ENCODE measurements around the gene MRO. TPM values are rescaled to one million over a fixed set of nuclear protein-coding genes. Genes with fewer than 3 reads are reported as not detected.

Gene MRO
- total RNA-seq, 1 donor from 2014 or later, result 0.18 TPM

GRCh38 chr18:50850307-50851065, 30.7 kb upstream of the MRO start:
- no peak for TF ChIP-seq EZH2 (IDR thresholded peaks at IDR 0.05; ENCODE audit: insufficient read depth, low read length)
- TF ChIP-seq CTCF (IDR thresholded peaks at IDR 0.05; ENCODE audit: insufficient read depth, low read depth, low read length), result no peak
- no peak overlapping the region for H3K4me3 Mint-ChIP-seq (ENCODE audit: unreplicated experiment)
- H4K20me1 ChIP-seq (ENCODE audit: insufficient read depth, low read length), result no peaks in the 10 kb centered on the region

GRCh38 chr18:50849419-50849821, 29.6 kb upstream of the MRO start:
- Mint-ChIP-seq H3K4me3 (ENCODE audit: unreplicated experiment) (no peak overlapping the region), H3K27ac (ENCODE audit: unreplicated experiment) (peak overlapping the region; percentile 64), H3K27me3 (ENCODE audit: low read depth, unreplicated experiment) (no peaks in the 10 kb centered on the region), H3K4me1 (ENCODE audit: low read depth, unreplicated experiment) (peaks cover 24% of the 10 kb centered on the region), H3K9me3 (ENCODE audit: unreplicated experiment) (no peaks in the 10 kb centered on the region), H3K36me3 (ENCODE audit: low read depth, unreplicated experiment) (no peaks in the 10 kb centered on the region)
- no peak overlapping the region for H3K4me2 ChIP-seq (ENCODE audit: low read length)
- no peaks in the 10 kb centered on the region for H3K79me2 ChIP-seq (ENCODE audit: insufficient read depth, low read length)
- no peaks in the 10 kb centered on the region for H3K27me3 ChIP-seq (ENCODE audit: insufficient read depth, low read length)
- no peaks in the 10 kb centered on the region for H3K9me3 ChIP-seq (ENCODE audit: insufficient read depth, low read depth, low read length)
- H3K4me1 ChIP-seq (ENCODE audit: insufficient read depth, low read length), result peaks cover 11% of the 10 kb centered on the region
- no peak overlapping the region for H3K9ac ChIP-seq (ENCODE audit: low read length)
- FAIRE-seq (no peak), DNase-seq (ENCODE audit: low read depth) (peak; percentile 18)
- H4K20me1 ChIP-seq (ENCODE audit: insufficient read depth, low read length), result no peaks in the 10 kb centered on the region
- no peak overlapping the region for H2AFZ ChIP-seq (ENCODE audit: low read depth, low read length)
- no peak overlapping the region for H3K4me3 ChIP-seq (ENCODE audit: insufficient read depth, low read depth, low read length)
- no peaks in the 10 kb centered on the region for H3K36me3 ChIP-seq (ENCODE audit: insufficient read depth, low read length)
- H3K27ac ChIP-seq (ENCODE audit: low read depth, low read length), result no peak overlapping the region
- no peak for TF ChIP-seq CTCF (IDR thresholded peaks at IDR 0.05; ENCODE audit: insufficient read depth, low read depth, low read length)
- TF ChIP-seq EZH2 (IDR thresholded peaks at IDR 0.05; ENCODE audit: insufficient read depth, low read length), result no peak

More at GRCh38 chr18:50850307-50851065, 30.7 kb upstream of the MRO start:
- Histone ChIP-seq H3K27me3 (ENCODE audit: insufficient read depth, low read length) (no peaks in the 10 kb centered on the region), H3K4me1 (ENCODE audit: insufficient read depth, low read length) (peaks cover 15% of the 10 kb centered on the region), H3K4me3 (ENCODE audit: insufficient read depth, low read depth, low read length) (no peak overlapping the region), H3K9me3 (ENCODE audit: insufficient read depth, low read depth, low read length) (no peaks in the 10 kb centered on the region), H3K4me2 (ENCODE audit: low read length) (no peak overlapping the region), H2AFZ (ENCODE audit: low read depth, low read length) (no peak overlapping the region), H3K27ac (ENCODE audit: low read depth, low read length) (no peak overlapping the region), H3K9ac (ENCODE audit: low read length) (no peak overlapping the region), H3K36me3 (ENCODE audit: insufficient read depth, low read length) (no peaks in the 10 kb centered on the region), H3K79me2 (ENCODE audit: insufficient read depth, low read length) (no peaks in the 10 kb centered on the region)
- DNase-seq (ENCODE audit: low read depth) (no peak), FAIRE-seq (no peak)
- Mint-ChIP-seq H3K27me3 (ENCODE audit: low read depth, unreplicated experiment) (no peaks in the 10 kb centered on the region), H3K4me1 (ENCODE audit: low read depth, unreplicated experiment) (peaks cover 25% of the 10 kb centered on the region), H3K27ac (ENCODE audit: unreplicated experiment) (no peak overlapping the region), H3K9me3 (ENCODE audit: unreplicated experiment) (no peaks in the 10 kb centered on the region), H3K36me3 (ENCODE audit: low read depth, unreplicated experiment) (no peaks in the 10 kb centered on the region)

GRCh38 chr18:50848991-50849390, 29.2 kb upstream of the MRO start:
- Histone ChIP-seq H4K20me1 (ENCODE audit: insufficient read depth, low read length) (no peaks in the 10 kb centered on the region), H3K27me3 (ENCODE audit: insufficient read depth, low read length) (no peaks in the 10 kb centered on the region), H3K9ac (ENCODE audit: low read length) (no peak overlapping the region), H2AFZ (ENCODE audit: low read depth, low read length) (no peak overlapping the region), H3K36me3 (ENCODE audit: insufficient read depth, low read length) (no peaks in the 10 kb centered on the region), H3K4me2 (ENCODE audit: low read length) (no peak overlapping the region), H3K4me1 (ENCODE audit: insufficient read depth, low read length) (peaks cover 7% of the 10 kb centered on the region), H3K27ac (ENCODE audit: low read depth, low read length) (no peak overlapping the region), H3K79me2 (ENCODE audit: insufficient read depth, low read length) (no peaks in the 10 kb centered on the region), H3K4me3 (ENCODE audit: insufficient read depth, low read depth, low read length) (no peak overlapping the region), H3K9me3 (ENCODE audit: insufficient read depth, low read depth, low read length) (no peaks in the 10 kb centered on the region)
- H3K27ac Mint-ChIP-seq (ENCODE audit: unreplicated experiment), result no peak overlapping the region
- DNase-seq (ENCODE audit: low read depth) (no peak), FAIRE-seq (no peak)
- no peaks in the 10 kb centered on the region for H3K9me3 Mint-ChIP-seq (ENCODE audit: unreplicated experiment)
- peaks cover 20% of the 10 kb centered on the region for H3K4me1 Mint-ChIP-seq (ENCODE audit: low read depth, unreplicated experiment)
- no peaks in the 10 kb centered on the region for H3K27me3 Mint-ChIP-seq (ENCODE audit: low read depth, unreplicated experiment)
- H3K36me3 Mint-ChIP-seq (ENCODE audit: low read depth, unreplicated experiment), result no peaks in the 10 kb centered on the region
- TF ChIP-seq CTCF (IDR thresholded peaks at IDR 0.05; ENCODE audit: insufficient read depth, low read depth, low read length), result no peak
- no peak overlapping the region for H3K4me3 Mint-ChIP-seq (ENCODE audit: unreplicated experiment)

Data from astrocyte (in vitro differentiated cells and primary cell).